HepG2 (cell line): ENCODE measurements around the gene CELF4. TPM values are rescaled to one million over a fixed set of nuclear protein-coding genes. Genes with fewer than 3 reads are reported as not detected.

Source experiments
- EP300 ChIP-seq, 3 experiments: sonication (generic) in 1 of 3; formaldehyde crosslinking in 1 of 3; IDR thresholded peaks; 2 replicates each; pipeline versions ENCODE4 v1.5.1 to v1.6.1; 2011 to 2020; ENCODE audit warnings: low read depth in 2 of 3, low read length in 2 of 3, borderline replicate concordance in 1 of 3, improper control_type of control experiment in 1 of 3, mild to moderate bottlenecking in 1 of 3, missing genetic modification reagents in 1 of 3, moderate library complexity in 1 of 3
- MEF2D ChIP-seq: sonication (generic); formaldehyde crosslinking; IDR thresholded peaks from 2 replicates; pipeline ENCODE4 v1.5.1; 2020; ENCODE audit warnings: mild to moderate bottlenecking, missing genetic modification reagents
- MIER3 ChIP-seq: IDR thresholded peaks from 2 replicates; pipeline ENCODE4 v1.6.1; 2016; ENCODE audit warnings: missing compliant biosample characterization, borderline replicate concordance
- PATZ1 ChIP-seq: sonication (generic); formaldehyde crosslinking; IDR thresholded peaks from 2 replicates; pipeline ENCODE4 v1.4.0; 2020; ENCODE audit warnings: missing genetic modification reagents
- POLR2AphosphoS2 ChIP-seq: IDR thresholded peaks from 2 replicates; pipeline ENCODE4 v1.6.1; 2011; ENCODE audit warnings: low read depth, low read length, improper control_type of control experiment
- SMYD3 ChIP-seq: sonication (generic); formaldehyde crosslinking; IDR thresholded peaks from 2 replicates; pipeline ENCODE4 v1.8.1; 2023; ENCODE audit warnings: mild to moderate bottlenecking, missing genetic modification reagents
- TCF12 ChIP-seq, 2 experiments: fragments of 450-650 bp in 1 of 2; sonication (generic) in 1 of 2; formaldehyde crosslinking in 1 of 2; IDR thresholded peaks; 2 replicates each; pipeline versions ENCODE4 v1.6.1 to v1.8.0; 2017 to 2022; ENCODE audit warnings: antibody characterized with exemption in 1 of 2, mild to moderate bottlenecking in 1 of 2, missing genetic modification reagents in 1 of 2, moderate library complexity in 1 of 2
- ZNF274 ChIP-seq: sonication (generic); formaldehyde crosslinking; IDR thresholded peaks from 2 replicates; pipeline ENCODE4 v1.5.1; 2020; ENCODE audit warnings: mild to moderate bottlenecking, missing genetic modification reagents
- ZNF3 ChIP-seq: IDR thresholded peaks from 2 replicates; pipeline ENCODE4 v1.7.0; 2017; ENCODE audit warnings: inconsistent platforms
- ZNF432 ChIP-seq: sonication (generic); formaldehyde crosslinking; IDR thresholded peaks from 2 replicates; pipeline ENCODE4 v1.5.0; 2020; ENCODE audit warnings: missing genetic modification reagents, mild to moderate bottlenecking, borderline replicate concordance
- ZNF569 ChIP-seq: sonication (generic); formaldehyde crosslinking; IDR thresholded peaks from 2 replicates; pipeline ENCODE4 v1.5.0; 2020; ENCODE audit warnings: mild to moderate bottlenecking, missing genetic modification reagents, moderate library complexity, borderline replicate concordance
- ZNF660 ChIP-seq: sonication (generic); formaldehyde crosslinking; IDR thresholded peaks from 2 replicates; pipeline ENCODE4 v1.5.1; 2020; ENCODE audit warnings: mild to moderate bottlenecking, low read depth, missing genetic modification reagents, borderline replicate concordance
- ZNF7 ChIP-seq: IDR thresholded peaks from 2 replicates; pipeline ENCODE4 v1.6.1; 2016; ENCODE audit warnings: missing biosample characterization, missing genetic modification reagents
- ZNF777 ChIP-seq: sonication (generic); formaldehyde crosslinking; IDR thresholded peaks from 2 replicates; pipeline ENCODE4 v1.4.0; 2020; ENCODE audit warnings: missing genetic modification reagents
- polyA plus RNA-seq, 8 experiments: library from polyadenylated mRNA; depleted of rRNA in 3 of 8; stranded (reverse) in 7 of 8; unstranded in 1 of 8; fragments of >200 nt; fragmentation: Illumina TruSeq in 4 of 8; extraction: Trizol in 4 of 8; gene quantifications; 2 replicates each; pipeline versions ENCODE4 v1.2.1 to v1.2.3, GENCODE V29; 2011 to 2016; ENCODE audit warnings: low read depth in 4 of 8, missing spikeins in 1 of 8, mixed read lengths in 1 of 8; ENCODE audit not compliant: insufficient read depth in 1 of 8
- total RNA-seq, 5 experiments: library from RNA; depleted of rRNA; stranded (reverse); fragments of >200 nt; fragmentation: Illumina TruSeq; extraction: Trizol; gene quantifications; 2 replicates each; pipeline ENCODE4 v1.2.3, GENCODE V29; 2016; ENCODE audit warnings: low read depth in 1 of 5
- TF ChIP-seq, protein P1 (sequence below): sonication (generic); formaldehyde crosslinking; IDR thresholded peaks from 2 replicates; pipeline ENCODE4 v1.4.0; 2020; ENCODE audit warnings: missing genetic modification reagents, mild to moderate bottlenecking, borderline replicate concordance
- TF ChIP-seq, protein P2 (sequence below): sonication (generic); formaldehyde crosslinking; IDR thresholded peaks from 2 replicates; pipeline ENCODE4 v1.5.1; 2020; ENCODE audit warnings: mild to moderate bottlenecking, missing genetic modification reagents, moderate library complexity
- TF ChIP-seq, protein P3 (sequence below), 2 experiments: sonication (generic) in 1 of 2; formaldehyde crosslinking in 1 of 2; IDR thresholded peaks; 2 replicates each; pipeline versions ENCODE4 v1.5.1 to v1.6.1; 2011 to 2020; ENCODE audit warnings: borderline replicate concordance in 1 of 2, low read depth in 1 of 2, low read length in 1 of 2, mild to moderate bottlenecking in 1 of 2, missing genetic modification reagents in 1 of 2, moderate library complexity in 1 of 2

The CELF4 gene
- total and polyA plus RNA-seq, 2 of the 13 experiments (the other 11 are each of a cell fraction or from before 2014, with no cell fraction given), result not detected

DNA sequence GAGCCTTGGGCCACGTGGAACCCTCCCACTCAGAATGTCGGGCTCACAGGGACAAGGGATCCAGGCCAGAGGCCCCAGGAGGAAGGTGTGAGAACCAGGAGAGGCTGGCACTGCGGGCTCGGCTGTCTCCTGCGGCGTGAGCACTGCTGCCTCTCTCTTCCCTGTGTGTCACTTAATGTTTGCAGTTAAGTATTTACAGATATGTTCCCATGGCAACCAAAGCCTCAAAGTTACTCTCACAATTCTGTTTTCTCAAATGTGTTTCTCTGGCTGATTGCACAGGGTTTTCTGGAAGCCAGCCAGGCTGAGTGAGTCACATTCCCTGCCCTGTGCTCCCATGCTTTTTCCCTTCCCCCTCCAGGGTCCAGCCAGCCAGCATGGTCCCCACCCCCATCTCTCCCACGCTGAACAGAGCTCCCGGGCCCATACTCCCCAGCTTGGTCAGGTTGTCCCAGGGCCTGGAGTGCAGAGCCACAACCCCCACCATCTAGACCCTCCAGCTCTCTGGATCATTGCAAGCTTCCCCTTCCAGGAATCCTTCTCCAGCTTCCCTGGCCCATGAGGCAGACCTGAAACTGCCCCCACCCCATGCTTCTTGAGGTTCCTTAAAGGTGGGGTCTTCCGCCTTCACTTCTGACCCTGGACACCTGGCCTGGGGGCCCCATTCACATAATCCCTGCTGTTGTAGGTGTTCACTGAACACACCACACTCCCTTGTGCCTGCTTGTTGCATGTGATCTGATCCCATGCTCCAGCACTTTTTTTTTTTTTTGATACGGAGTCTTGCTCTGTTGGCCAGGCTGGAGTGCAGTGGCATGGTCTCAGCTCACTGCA is 265.9 kb downstream of the CELF4 start (continued):
- TF ChIP-seq PATZ1 (CRISPR knock-in tag) (0 out of 2 replicates have a peak, but pooled peaks have one; percentile 22), ZNF7 (CRISPR knock-in tag) (peak; percentile 100), SMYD3 (CRISPR knock-in tag) (no peak), POLR2AphosphoS2 (no peak), EP300 (IDR thresholded peaks at IDR 0.05; ENCODE audit: low read depth in 2 of 2, low read length in 2 of 2) (0 out of 4 replicates have a peak, but pooled peaks have one; percentile 37 to 60), EP300 (CRISPR knock-in tag; IDR thresholded peaks at IDR 0.05; ENCODE audit: borderline replicate concordance) (peak; percentile 35; the same call in 1 of the 2 replicates), MEF2D (CRISPR knock-in tag) (no peak), ZNF274 (CRISPR knock-in tag) (0 out of 2 replicates have a peak, but pooled peaks have one; percentile 29), MIER3 (peak; percentile 71; the same call in 1 of the 2 replicates), ZNF569 (CRISPR knock-in tag) (no peak), ZNF660 (CRISPR knock-in tag) (no peak), ZNF3 (no peak), ZNF432 (CRISPR knock-in tag) (no peak), TCF12 (IDR thresholded peaks at IDR 0.05) (no peak), TCF12 (CRISPR knock-in tag; IDR thresholded peaks at IDR 0.05) (no peak), ZNF777 (no peak)
- TF ChIP-seq, protein P1, sequence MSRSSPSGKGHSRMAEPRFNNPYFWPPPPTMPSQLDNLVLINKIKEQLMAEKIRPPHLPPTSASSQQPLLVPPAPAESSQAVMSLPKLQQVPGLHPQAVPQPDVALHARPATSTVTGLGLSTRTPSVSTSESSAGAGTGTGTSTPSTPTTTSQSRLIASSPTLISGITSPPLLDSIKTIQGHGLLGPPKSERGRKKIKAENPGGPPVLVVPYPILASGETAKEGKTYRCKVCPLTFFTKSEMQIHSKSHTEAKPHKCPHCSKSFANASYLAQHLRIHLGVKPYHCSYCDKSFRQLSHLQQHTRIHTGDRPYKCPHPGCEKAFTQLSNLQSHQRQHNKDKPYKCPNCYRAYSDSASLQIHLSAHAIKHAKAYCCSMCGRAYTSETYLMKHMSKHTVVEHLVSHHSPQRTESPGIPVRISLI (CRISPR knock-in tag), result no peak
- TF ChIP-seq, protein P2, sequence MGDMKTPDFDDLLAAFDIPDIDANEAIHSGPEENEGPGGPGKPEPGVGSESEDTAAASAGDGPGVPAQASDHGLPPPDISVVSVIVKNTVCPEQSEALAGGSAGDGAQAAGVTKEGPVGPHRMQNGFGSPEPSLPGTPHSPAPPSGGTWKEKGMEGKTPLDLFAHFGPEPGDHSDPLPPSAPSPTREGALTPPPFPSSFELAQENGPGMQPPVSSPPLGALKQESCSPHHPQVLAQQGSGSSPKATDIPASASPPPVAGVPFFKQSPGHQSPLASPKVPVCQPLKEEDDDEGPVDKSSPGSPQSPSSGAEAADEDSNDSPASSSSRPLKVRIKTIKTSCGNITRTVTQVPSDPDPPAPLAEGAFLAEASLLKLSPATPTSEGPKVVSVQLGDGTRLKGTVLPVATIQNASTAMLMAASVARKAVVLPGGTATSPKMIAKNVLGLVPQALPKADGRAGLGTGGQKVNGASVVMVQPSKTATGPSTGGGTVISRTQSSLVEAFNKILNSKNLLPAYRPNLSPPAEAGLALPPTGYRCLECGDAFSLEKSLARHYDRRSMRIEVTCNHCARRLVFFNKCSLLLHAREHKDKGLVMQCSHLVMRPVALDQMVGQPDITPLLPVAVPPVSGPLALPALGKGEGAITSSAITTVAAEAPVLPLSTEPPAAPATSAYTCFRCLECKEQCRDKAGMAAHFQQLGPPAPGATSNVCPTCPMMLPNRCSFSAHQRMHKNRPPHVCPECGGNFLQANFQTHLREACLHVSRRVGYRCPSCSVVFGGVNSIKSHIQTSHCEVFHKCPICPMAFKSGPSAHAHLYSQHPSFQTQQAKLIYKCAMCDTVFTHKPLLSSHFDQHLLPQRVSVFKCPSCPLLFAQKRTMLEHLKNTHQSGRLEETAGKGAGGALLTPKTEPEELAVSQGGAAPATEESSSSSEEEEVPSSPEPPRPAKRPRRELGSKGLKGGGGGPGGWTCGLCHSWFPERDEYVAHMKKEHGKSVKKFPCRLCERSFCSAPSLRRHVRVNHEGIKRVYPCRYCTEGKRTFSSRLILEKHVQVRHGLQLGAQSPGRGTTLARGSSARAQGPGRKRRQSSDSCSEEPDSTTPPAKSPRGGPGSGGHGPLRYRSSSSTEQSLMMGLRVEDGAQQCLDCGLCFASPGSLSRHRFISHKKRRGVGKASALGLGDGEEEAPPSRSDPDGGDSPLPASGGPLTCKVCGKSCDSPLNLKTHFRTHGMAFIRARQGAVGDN (CRISPR knock-in tag), result peak; percentile 69
- TF ChIP-seq, protein P3, sequence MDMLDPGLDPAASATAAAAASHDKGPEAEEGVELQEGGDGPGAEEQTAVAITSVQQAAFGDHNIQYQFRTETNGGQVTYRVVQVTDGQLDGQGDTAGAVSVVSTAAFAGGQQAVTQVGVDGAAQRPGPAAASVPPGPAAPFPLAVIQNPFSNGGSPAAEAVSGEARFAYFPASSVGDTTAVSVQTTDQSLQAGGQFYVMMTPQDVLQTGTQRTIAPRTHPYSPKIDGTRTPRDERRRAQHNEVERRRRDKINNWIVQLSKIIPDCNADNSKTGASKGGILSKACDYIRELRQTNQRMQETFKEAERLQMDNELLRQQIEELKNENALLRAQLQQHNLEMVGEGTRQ (IDR thresholded peaks at IDR 0.05; ENCODE audit: low read depth, low read length), result no peak
- TF ChIP-seq, protein P3 (CRISPR knock-in tag; IDR thresholded peaks at IDR 0.05; ENCODE audit: borderline replicate concordance), result no peak
